ENCODE data around the gene OVCH1.
"Not testable (repeated sequence)": the region's sequence is repeated elsewhere in the genome, so short reads cannot be mapped to it uniquely, and the experiment has no call there.

GRCh38 chr12:29386084-29386680, 111.3 kb downstream of the OVCH1 start:
- not testable (repeated sequence) for TF ChIP-seq CTCF (IDR thresholded peaks at IDR 0.05; ENCODE audit: low read depth, low read length, poor library complexity, severe bottlenecking); EZH2phosphoT487 (IDR thresholded peaks at IDR 0.05; ENCODE audit: borderline replicate concordance, low read length)
